GM18499 (cell line): ENCODE data around the gene PDE8A.

Experiments used
- ATAC-seq: cut with Tn5 transposase; IDR thresholded peaks from one replicate; pipeline ENCODE4 v1.9.1; 2021; ENCODE audit warnings: moderate number of reproducible peaks; ENCODE audit not compliant: insufficient read depth, unreplicated experiment

The PDE8A gene

DNA sequence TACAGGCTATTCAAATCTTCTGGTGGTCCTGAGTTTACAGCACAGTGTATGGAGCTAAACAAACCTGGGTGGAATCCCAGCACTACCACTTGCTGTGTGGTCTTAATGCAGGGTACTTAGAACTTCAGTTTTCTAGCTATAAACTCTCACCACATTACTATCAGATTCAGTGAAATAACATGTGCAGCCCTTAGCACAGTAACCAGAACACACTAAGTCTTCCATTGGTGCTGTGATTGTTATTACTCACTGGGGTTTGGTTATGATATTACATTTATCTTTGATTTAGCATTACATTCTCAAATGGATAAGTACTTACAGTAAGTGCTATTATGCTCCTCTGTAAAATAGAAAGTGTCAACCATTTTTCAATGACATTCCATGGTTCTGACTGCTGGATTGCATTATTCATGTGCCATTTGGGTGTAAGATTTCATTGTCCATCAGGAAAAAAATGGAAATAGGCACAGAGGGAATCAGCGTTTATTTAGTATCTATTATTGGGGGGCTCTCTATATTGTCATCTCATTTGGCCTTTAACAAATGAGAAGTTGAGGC, 81.9 kb downstream of the PDE8A start:
- no peak for ATAC-seq

- ATAC-seq: no peak
Observed at GRCh38 chr15:85064710-85065109, 83.1 kb downstream of the PDE8A start.

DNA sequence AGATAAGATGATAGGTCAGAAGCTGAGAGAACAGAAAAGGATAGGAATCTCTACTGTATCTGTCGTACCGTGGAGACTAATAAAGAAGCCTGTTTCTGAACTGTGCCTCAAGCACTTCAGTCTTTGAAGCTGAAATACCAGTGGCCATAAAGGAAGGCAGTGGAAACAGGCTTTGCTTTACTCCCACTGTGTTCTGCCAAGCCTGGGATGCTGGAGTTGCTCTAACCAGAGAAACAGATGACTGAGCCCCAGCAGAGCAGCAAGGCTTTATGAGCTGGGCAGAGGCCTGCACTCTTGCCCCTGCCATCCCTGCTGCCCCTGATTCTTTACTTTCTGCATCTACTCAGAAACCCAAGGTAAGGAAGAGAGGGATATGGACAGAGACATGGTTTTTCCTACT, 89.4 kb downstream of the PDE8A start:
- ATAC-seq: no peak

DNA sequence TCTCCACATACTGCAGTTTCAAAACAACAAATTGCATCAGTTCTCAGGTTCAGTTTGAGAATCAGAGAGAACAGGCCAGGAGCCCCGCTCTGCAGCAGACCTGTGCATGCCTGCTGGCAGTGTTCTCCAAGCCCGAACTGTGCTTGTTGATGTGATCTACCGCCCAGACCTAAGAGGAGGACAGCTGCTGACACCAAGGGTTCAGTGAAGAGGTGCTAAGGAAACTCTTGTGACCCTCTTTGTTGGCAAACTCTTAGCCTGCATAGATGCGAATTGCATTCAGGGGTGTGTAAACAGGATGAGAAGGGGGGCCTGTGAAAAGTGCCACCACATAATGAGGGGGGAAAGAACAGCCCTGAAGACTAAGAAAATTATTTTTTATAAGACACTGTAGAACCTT, 89.8 kb downstream of the PDE8A start:
- no peak for ATAC-seq

GRCh38 chr15:85072917-85073316, 91.3 kb downstream of the PDE8A start:
- ATAC-seq: no peak

- no peak for ATAC-seq
Observed at GRCh38 chr15:85073556-85074194, 92.0 kb downstream of the PDE8A start.

DNA sequence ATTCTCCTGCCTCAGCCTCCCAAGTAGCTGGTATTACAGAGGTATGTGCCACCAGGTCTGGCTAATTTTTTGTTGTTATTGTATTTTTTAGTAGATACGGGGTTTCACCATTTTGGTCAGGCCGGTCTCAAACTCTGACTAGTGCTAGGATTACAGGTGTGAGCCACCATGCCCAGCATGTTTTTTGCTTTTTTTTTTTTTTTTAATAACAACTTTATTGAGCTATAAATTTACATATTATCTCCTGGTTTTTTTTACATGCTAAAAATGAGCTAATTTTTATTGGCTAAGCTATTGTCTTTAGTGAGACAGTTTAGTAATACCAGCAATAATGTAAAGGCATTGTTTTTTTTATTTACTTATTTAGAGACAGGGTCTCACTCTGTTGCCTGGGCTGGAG, 105.2 kb downstream of the PDE8A start:
- no peak for ATAC-seq

GRCh38 chr15:85088300-85088699, 106.6 kb downstream of the PDE8A start:
- ATAC-seq: no peak

DNA sequence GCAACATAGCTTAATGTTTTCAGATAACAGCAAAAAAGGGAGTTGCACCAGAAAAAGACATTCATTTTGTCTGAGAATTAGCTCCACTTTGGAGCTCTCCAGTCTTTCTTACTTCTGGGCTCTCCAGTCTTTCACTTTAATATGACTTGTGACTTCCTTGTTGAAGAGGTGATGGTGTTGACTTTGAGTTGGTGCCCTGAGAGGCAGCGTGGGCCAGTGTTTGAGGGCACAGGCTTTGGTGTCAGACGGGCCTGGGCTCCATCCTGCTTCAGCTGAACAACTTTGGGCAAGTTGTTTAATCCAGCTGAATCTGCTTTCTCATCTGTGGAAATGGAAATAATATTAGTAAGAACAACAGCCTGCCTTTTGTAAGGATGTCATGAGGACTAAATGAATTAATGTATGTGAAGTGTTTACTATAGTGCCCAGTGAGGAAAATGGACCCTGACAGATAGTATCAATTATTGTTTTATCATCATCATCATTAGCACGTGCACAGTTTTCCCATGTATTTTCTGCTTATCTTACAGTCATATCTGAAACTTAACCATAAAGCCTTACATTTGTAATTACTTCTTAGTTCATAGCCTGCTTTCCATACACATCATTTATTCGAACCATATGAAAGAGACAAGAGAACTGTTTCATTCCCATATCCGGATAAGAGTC, 108.4 kb downstream of the PDE8A start:
- ATAC-seq: no peak

GRCh38 chr15:85091990-85092389, 110.3 kb downstream of the PDE8A start:
- ATAC-seq: no peak

GRCh38 chr15:85094685-85095084, 113.0 kb downstream of the PDE8A start:
- ATAC-seq: no peak

DNA sequence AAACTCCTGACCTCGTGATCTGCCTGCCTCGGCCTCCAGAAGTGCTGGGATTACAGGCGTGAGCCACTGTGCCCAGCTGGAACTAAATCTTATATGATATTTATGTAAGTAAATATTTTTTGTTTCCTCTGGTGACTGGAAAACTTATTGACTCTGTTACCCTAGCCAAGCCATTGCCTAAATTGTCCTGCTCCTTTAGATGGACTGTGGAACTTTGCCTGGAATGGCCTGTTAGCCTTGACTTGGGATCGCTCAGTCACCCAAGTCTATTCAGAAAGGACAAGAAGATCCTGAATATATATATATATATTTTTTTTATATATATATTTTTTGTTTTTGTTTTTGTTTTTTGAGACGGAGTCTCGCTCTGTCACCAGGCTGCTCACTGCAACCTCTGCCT, 113.9 kb downstream of the PDE8A start:
- ATAC-seq: no peak

GRCh38 chr15:85097250-85097649, 115.6 kb downstream of the PDE8A start:
- ATAC-seq: no peak

- no peak for ATAC-seq
Observed at GRCh38 chr15:85097725-85098124, 116.1 kb downstream of the PDE8A start.

GRCh38 chr15:85099195-85099803, 117.6 kb downstream of the PDE8A start:
- ATAC-seq: no peak

DNA sequence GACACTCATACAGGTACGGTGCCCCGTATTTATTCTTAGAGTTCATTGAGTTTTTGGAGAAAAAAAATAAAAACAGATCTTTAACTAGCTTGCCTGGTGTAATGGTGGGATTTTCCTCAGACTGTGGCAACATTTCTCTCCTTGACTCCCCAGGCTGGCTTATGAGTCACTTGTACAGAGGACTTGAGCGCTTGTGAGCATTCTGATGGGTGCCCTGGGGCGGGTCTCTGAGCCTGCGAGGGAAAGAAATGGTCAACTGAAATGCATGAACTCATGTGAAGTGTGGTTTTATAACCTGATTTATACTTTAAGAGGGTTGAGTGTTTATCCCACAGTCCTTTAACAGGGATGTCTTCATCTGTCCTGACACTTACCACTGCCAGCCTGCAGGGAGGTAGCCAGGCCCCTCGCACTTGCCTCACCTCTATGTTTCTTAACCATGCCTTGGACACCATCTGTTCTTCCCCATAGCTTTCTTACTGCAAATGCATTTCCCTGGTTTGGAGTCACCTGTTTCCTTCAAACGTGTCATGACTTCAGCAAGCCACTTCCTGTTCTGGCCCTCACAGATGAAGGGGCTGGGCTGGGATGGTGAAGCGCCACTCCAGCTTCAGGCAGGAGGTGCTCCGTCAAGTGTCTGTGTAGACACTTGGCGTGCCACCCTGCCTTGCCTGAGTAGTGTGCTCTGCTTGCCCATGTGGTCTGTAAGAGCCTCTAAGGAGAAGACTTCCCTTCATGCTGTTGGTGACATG, 118.7 kb downstream of the PDE8A start:
- no peak for ATAC-seq

GRCh38 chr15:85104584-85104983, 122.9 kb downstream of the PDE8A start:
- ATAC-seq: no peak

DNA sequence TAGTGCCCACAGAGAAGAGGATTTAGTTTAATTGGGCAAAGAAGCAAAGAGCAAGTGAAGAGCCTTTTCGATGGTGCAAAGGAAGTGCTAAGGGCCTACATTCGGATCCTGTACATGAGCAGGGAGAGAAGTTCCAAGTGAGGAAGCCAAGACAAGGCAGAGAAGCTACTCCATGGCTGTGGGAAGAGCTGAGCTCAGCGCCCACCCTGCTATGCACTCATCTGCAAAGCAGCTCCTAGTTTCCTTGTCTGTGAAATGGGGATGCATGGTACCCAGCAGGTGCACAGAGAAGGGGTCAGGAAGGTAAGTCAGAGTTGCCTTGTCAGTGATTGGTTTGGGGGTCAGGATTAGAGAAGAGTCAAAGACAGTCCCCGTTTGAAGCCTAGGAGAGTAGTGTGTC, 126.5 kb downstream of the PDE8A start:
- no peak for ATAC-seq

- no peak for ATAC-seq
Observed at GRCh38 chr15:85109333-85109732, 127.7 kb downstream of the PDE8A start.

- ATAC-seq: no peak
Observed at GRCh38 chr15:85112997-85113396, 131.3 kb downstream of the PDE8A start.

DNA sequence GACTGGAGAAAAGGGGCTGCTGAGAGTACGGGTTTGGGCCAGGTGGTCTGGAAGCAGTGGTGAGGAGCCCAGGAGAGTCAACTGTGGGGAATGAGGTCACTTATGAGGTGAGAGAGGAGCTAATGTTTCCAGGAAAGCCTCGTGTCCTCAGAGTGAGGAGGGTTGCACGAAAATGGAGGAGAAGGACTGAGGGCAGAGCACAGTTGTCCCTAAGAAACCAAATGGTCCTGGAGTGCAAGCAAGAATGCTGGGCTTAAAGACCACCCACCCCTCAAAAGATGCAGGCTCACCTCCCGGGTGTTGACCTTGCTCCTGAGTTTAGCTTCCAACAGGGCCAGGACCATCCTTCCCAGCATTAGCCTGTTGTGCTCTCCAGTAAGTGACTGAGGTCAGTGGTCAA, 133.2 kb downstream of the PDE8A start:
- ATAC-seq: no peak
